Endothelial cell of umbilical vein (primary cell): ENCODE results near the gene PRSS21. TPM values are rescaled to one million over a fixed set of nuclear protein-coding genes. Genes with fewer than 3 reads are reported as not detected.

Experiments
- BruUV-seq: library from RNA; stranded (reverse); fragments of 400-500 nt; replicated peaks from 2 replicates; lab custom pipeline; 2021; lab: Mats Ljungman, UMichigan
- CTCF ChIA-PET: fragments of 300-600, 350-600 bp; sonication (Branson Sonifier 250); formaldehyde crosslinking; loops from one replicate; lab custom pipeline; 2021; ENCODE audit warnings: antibody characterized with exemption, inconsistent platforms; lab: Charles Lee
- POLR2A ChIA-PET: fragments of 300-600, 350-600 bp; sonication (Branson Sonifier 250); formaldehyde crosslinking; loops from one replicate; lab custom pipeline; 2021; ENCODE audit warnings: antibody characterized with exemption, inconsistent platforms; lab: Charles Lee
- DNase-seq: peaks from one replicate; pipeline ENCODE4 v3.0.0-alpha.2; 2011; ENCODE audit warnings: low read depth, low spot score
- FAIRE-seq: peaks from 2 replicates; lab custom pipeline; 2011; peaks lifted over from hg19 to GRCh38; lab: Jason Lieb, UNC
- H2AFZ ChIP-seq: 2 replicates; pipeline ENCODE4 v1.6.0; 2012; ENCODE audit warnings: low read depth, low read length, control low read depth, inconsistent platforms
- H3K27ac ChIP-seq: 2 replicates; pipeline ENCODE4 v1.5.1; 2011; ENCODE audit warnings: low read depth, mild to moderate bottlenecking, control low read depth, low read length, moderate library complexity; ENCODE audit not compliant: insufficient read depth
- H3K27me3 ChIP-seq, 2 experiments: 2 replicates each; pipeline versions ENCODE4 v1.6.0 to v1.6.1; 2011; ENCODE audit warnings: low read length in 2 of 2, mixed read lengths in 1 of 2; ENCODE audit not compliant: control insufficient read depth in 2 of 2, insufficient read depth in 2 of 2
- H3K36me3 ChIP-seq, 2 experiments: 2 replicates in 1 of 2; 3 replicates in 1 of 2; pipeline ENCODE4 v1.5.1; 2011; ENCODE audit warnings: low read length in 2 of 2, mild to moderate bottlenecking in 1 of 2, moderate library complexity in 1 of 2; ENCODE audit not compliant: control insufficient read depth in 2 of 2, insufficient read depth in 2 of 2; ENCODE audit errors: extremely low read depth in 1 of 2
- H3K4me1 ChIP-seq: 3 replicates; pipeline ENCODE4 v1.5.1; 2011; ENCODE audit warnings: mild to moderate bottlenecking, low read length; ENCODE audit not compliant: control insufficient read depth, insufficient read depth; ENCODE audit errors: extremely low read depth
- H3K4me2 ChIP-seq: 2 replicates; pipeline ENCODE4 v1.6.1; 2011; ENCODE audit warnings: low read length, control low read depth, mixed read lengths; ENCODE audit not compliant: insufficient read depth
- H3K4me3 ChIP-seq, 3 experiments: fragments of 200-600 bp in 1 of 3; sonication (generic), shearing (Covaris generic) in 1 of 3; replicated peaks in 1 of 3; 2 replicates each; pipeline ENCODE4 v1.5.1; 2011 to 2016; ENCODE audit warnings: control low read depth in 3 of 3, low read length in 3 of 3, mild to moderate bottlenecking in 2 of 3, inconsistent platforms in 1 of 3, low read depth in 1 of 3, moderate library complexity in 1 of 3; ENCODE audit not compliant: insufficient read depth in 1 of 3
- H3K79me2 ChIP-seq: 2 replicates; pipeline ENCODE4 v1.6.0; 2012; ENCODE audit warnings: low read length, inconsistent platforms; ENCODE audit not compliant: control insufficient read depth, insufficient read depth
- H3K9ac ChIP-seq: replicated peaks from 2 replicates; pipeline ENCODE3; 2011; ENCODE audit warnings: low read length, control low read depth; ENCODE audit not compliant: insufficient read depth; ENCODE audit errors: extremely low read depth
- H3K9me1 ChIP-seq: replicated peaks from 3 replicates; pipeline ENCODE4 v1.6.0; 2011; ENCODE audit warnings: mild to moderate bottlenecking, low read length; ENCODE audit not compliant: control insufficient read depth, insufficient read depth; ENCODE audit errors: extremely low read depth
- H3K9me3 ChIP-seq: replicated peaks from 2 replicates; pipeline ENCODE4 v1.5.1; 2012; ENCODE audit warnings: low read length, inconsistent platforms; ENCODE audit not compliant: control insufficient read depth, insufficient read depth
- H4K20me1 ChIP-seq: replicated peaks from 2 replicates; pipeline ENCODE3; 2011; ENCODE audit warnings: mild to moderate bottlenecking, low read length; ENCODE audit not compliant: control insufficient read depth, insufficient read depth; ENCODE audit errors: extremely low read depth
- EZH2 ChIP-seq: IDR thresholded peaks from 2 replicates; pipeline ENCODE4 v1.6.1; 2012; ENCODE audit warnings: borderline replicate concordance, low read depth, mild to moderate bottlenecking, moderate library complexity, low read length, inconsistent platforms; ENCODE audit not compliant: severe bottlenecking
- FOS ChIP-seq: IDR thresholded peaks from 2 replicates; pipeline ENCODE4 v1.6.1; 2011; ENCODE audit warnings: mild to moderate bottlenecking, low read length, moderate library complexity, borderline replicate concordance; ENCODE audit not compliant: insufficient read depth
- GATA2 ChIP-seq: IDR thresholded peaks from 2 replicates; pipeline ENCODE4 v1.7.0; 2011; ENCODE audit warnings: low read depth, mild to moderate bottlenecking, moderate library complexity, mixed read lengths, low read length; ENCODE audit not compliant: insufficient read length, insufficient read depth
- JUN ChIP-seq: IDR thresholded peaks from 2 replicates; pipeline ENCODE4 v1.6.1; 2011; ENCODE audit warnings: borderline replicate concordance, low read depth; ENCODE audit not compliant: insufficient read length, insufficient read depth
- MYC ChIP-seq: IDR thresholded peaks from one replicate; pipeline ENCODE4 v1.6.1; 2011; ENCODE audit warnings: mild to moderate bottlenecking, low read depth, low read length
- POLR2A ChIP-seq: IDR thresholded peaks from 2 replicates; pipeline ENCODE4 v1.6.1; 2012; ENCODE audit warnings: low read depth, mild to moderate bottlenecking, control low read depth, low read length
- POLR2AphosphoS5 ChIP-seq: IDR thresholded peaks from 2 replicates; pipeline ENCODE4 v1.6.1; 2012; ENCODE audit warnings: low read depth, mild to moderate bottlenecking, control low read depth, low read length, moderate library complexity; ENCODE audit not compliant: insufficient read depth
- dilution Hi-C: fragments of 300-500 bp; cut with MboI; formaldehyde crosslinking; loops from one replicate; pipeline ENCODE4 v1.15.0; 2019; ENCODE audit warnings: low sequenced_read_pairs; ENCODE audit not compliant: extremely low pct_ligation_motif_present
- intact Hi-C: fragments of 100-400 bp; cut with micrococcal nuclease; formaldehyde crosslinking; loops from one replicate; pipeline ENCODE4 v1.10.0; 2022
- polyA plus RNA-seq, 4 experiments: library from polyadenylated mRNA; depleted of rRNA in 3 of 4; stranded (reverse) in 3 of 4; unstranded in 1 of 4; fragments of >200 nt; gene quantifications; 2 replicates each; pipeline versions ENCODE4 v1.2.1 to v1.2.3, GENCODE V29; 2011 to 2012; ENCODE audit warnings: missing spikeins in 1 of 4
- total RNA-seq: library from RNA; stranded (reverse); gene quantifications from 2 replicates; pipeline ENCODE4 v1.2.3, GENCODE V29; 2021
- TF ChIP-seq, protein P1 (sequence below), 2 donors: IDR thresholded peaks; 1 replicate in 1 of 2; 2 replicates in 1 of 2; pipeline ENCODE4 v1.5.1; 2011; ENCODE audit warnings: low read length in 2 of 2, mild to moderate bottlenecking in 2 of 2, moderate library complexity in 2 of 2, control low read depth in 1 of 2, inconsistent platforms in 1 of 2, low read depth in 1 of 2; ENCODE audit not compliant: insufficient read depth in 1 of 2; ENCODE audit errors: extremely low read depth in 1 of 2
- TF ChIP-seq, protein P2 (sequence below): IDR thresholded peaks from 2 replicates; pipeline ENCODE4 v1.6.1; 2011; ENCODE audit not compliant: insufficient read depth, insufficient read length

Gene PRSS21
- total and polyA plus RNA-seq, 2 donors (not counting 3 experiments of a cell fraction or from before 2014, with no cell fraction given) = 0.28 TPM; not detected in 1

DNA sequence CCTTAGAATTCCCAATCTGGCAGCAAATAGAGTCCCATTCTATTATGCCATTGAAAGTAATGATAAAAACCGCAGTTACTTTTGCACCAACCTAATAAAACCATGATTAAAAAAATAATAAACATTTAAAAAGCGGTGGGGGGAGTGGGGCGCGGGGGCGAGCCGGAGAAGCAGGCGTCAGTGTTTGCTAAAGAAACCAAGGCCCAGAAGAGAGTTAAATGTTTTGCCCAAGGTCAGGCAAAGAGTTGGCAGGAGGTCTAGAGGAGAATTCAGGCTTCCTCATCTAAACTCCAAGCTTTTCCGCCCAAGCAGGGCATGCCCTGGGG is 50.6 kb downstream of the PRSS21 start:
- BruUV-seq = no TSS peak
- CTCF ChIA-PET = interaction anchor here (0.6 to 13.6 kb wide), 21 partner anchors 11 to 147 kb away, joined by 3 to 372 read pairs (median 7); partner anchors contain the start of genes ELOB, FLYWCH1, FLYWCH2 and PAQR4
- POLR2A ChIA-PET = interaction anchor here (0.7 to 1.3 kb wide), 2 partner anchors 15 to 28 kb away, joined by 3 to 8 read pairs; partner anchors contain the start of gene FLYWCH2

More for the DNA sequence above, 50.6 kb downstream of the PRSS21 start:
- Histone ChIP-seq H3K79me2 (no peaks in the 10 kb centered on the region), H2AFZ (peak overlapping the region; percentile 45), H3K4me3 (peak overlapping the region in 2 of 3 experiments; percentile 34 to 45), H3K9me3 (no peaks in the 10 kb centered on the region), H3K36me3 (no peaks in the 10 kb centered on the region), H3K4me1 (peaks cover 5% of the 10 kb centered on the region), H3K4me2 (peak overlapping the region; percentile 42), H3K27me3 (peaks cover 0 to 2% of the 10 kb centered on the region in 2 experiments), H4K20me1 (no peaks in the 10 kb centered on the region), H3K27ac (peak overlapping the region; percentile 81), H3K9ac (peak overlapping the region; percentile 80), H3K9me1 (no peaks in the 10 kb centered on the region)
- TF ChIP-seq, protein P1, sequence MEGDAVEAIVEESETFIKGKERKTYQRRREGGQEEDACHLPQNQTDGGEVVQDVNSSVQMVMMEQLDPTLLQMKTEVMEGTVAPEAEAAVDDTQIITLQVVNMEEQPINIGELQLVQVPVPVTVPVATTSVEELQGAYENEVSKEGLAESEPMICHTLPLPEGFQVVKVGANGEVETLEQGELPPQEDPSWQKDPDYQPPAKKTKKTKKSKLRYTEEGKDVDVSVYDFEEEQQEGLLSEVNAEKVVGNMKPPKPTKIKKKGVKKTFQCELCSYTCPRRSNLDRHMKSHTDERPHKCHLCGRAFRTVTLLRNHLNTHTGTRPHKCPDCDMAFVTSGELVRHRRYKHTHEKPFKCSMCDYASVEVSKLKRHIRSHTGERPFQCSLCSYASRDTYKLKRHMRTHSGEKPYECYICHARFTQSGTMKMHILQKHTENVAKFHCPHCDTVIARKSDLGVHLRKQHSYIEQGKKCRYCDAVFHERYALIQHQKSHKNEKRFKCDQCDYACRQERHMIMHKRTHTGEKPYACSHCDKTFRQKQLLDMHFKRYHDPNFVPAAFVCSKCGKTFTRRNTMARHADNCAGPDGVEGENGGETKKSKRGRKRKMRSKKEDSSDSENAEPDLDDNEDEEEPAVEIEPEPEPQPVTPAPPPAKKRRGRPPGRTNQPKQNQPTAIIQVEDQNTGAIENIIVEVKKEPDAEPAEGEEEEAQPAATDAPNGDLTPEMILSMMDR (IDR thresholded peaks at IDR 0.05; ENCODE audit: extremely low read depth in 1 of 2, insufficient read depth in 1 of 2, low read depth in 1 of 2, low read length in 2 of 2) = no peak
- TF ChIP-seq JUN = no peak
- TF ChIP-seq, protein P2, sequence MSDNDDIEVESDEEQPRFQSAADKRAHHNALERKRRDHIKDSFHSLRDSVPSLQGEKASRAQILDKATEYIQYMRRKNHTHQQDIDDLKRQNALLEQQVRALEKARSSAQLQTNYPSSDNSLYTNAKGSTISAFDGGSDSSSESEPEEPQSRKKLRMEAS = no peak
- TF ChIP-seq GATA2 = no peak
- no peak for TF ChIP-seq MYC
- no peak for TF ChIP-seq EZH2
- TF ChIP-seq FOS = no peak
- no peak for TF ChIP-seq POLR2A
- TF ChIP-seq POLR2AphosphoS5 = no peak
- FAIRE-seq (no peak), DNase-seq (no peak)
- dilution Hi-C loops (no loop called here), intact Hi-C loops (no loop called here)
